DND-41 (cell line): ENCODE measurements around the gene CCDC159.

ENCODE experiments used
- EZH2 ChIP-seq: IDR thresholded peaks from 3 replicates; pipeline ENCODE4 v1.6.1; 2012; ENCODE audit warnings: borderline replicate concordance, low read depth, mild to moderate bottlenecking, moderate library complexity, low read length, inconsistent platforms; ENCODE audit not compliant: severe bottlenecking
- TF ChIP-seq, protein P1 (sequence below): IDR thresholded peaks from 2 replicates; pipeline ENCODE4 v1.5.1; 2012; ENCODE audit warnings: borderline replicate concordance, low read length, moderate library complexity, mild to moderate bottlenecking; ENCODE audit not compliant: poor library complexity, severe bottlenecking; ENCODE audit errors: extremely low read depth

DNA sequence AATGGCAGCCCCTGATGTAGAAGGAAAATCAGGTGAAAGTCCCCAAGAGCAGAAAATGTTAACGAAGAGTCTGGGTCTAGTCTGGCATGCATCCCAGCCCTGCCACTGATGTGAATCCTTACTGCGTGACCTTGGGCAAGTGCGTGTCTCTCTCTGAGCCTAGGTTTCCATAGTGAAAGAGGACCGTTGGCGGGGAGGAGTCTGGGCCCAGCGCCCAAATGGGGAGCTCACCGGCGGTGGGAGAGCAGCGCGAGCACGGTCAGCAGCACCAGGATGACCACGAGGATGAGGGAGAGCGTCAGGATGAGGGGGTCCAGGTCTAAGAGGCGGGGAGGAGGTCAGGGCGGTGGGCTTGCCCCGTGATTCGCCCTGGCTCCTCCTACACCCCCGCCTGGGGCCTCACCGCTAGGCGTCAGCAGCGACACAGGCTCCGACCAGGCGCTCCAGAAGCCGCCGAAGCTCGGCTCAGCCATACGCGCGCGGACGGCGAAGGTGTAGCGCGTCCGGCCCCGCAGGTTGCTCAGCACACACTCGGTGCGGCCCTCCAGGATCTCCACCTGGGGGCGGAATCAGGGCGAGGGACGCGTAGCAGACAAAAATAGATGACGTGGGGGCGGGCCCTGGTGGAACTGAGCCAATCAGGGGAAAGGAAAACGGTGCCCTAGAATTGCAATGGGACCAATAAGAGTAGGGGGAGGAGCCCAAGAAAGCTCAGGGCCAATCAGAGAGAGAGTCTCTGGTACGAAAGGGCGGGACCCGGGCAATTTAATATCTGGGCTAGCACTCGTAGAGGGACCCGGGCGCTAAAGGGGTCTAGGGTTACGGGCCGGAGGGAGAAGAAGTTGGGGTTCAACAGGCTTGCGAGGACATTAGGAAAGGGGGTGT, 34.6 kb downstream of the CCDC159 start:
- TF ChIP-seq, protein P1, sequence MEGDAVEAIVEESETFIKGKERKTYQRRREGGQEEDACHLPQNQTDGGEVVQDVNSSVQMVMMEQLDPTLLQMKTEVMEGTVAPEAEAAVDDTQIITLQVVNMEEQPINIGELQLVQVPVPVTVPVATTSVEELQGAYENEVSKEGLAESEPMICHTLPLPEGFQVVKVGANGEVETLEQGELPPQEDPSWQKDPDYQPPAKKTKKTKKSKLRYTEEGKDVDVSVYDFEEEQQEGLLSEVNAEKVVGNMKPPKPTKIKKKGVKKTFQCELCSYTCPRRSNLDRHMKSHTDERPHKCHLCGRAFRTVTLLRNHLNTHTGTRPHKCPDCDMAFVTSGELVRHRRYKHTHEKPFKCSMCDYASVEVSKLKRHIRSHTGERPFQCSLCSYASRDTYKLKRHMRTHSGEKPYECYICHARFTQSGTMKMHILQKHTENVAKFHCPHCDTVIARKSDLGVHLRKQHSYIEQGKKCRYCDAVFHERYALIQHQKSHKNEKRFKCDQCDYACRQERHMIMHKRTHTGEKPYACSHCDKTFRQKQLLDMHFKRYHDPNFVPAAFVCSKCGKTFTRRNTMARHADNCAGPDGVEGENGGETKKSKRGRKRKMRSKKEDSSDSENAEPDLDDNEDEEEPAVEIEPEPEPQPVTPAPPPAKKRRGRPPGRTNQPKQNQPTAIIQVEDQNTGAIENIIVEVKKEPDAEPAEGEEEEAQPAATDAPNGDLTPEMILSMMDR, result peak; percentile 82
- TF ChIP-seq EZH2, result no peak
